Renal pelvis (tissue), 12 donors: ENCODE measurements around the gene ODAD4. TPM values are rescaled to one million over a fixed set of nuclear protein-coding genes. Genes with fewer than 3 reads are reported as not detected.

ENCODE experiments used
- DNase-seq: peaks from one replicate; pipeline ENCODE4 v3.0.0-alpha.2; 2013
- long read RNA-seq, 16 experiments: transcript quantifications; one replicate each; lab custom pipeline, GENCODE V29; 2026
- polyA plus RNA-seq, 3 donors: library from polyadenylated mRNA; unstranded; fragments of 120-200 nt; gene quantifications; one replicate each; pipeline ENCODE4 v1.2.1, GENCODE V29; 2013; ENCODE audit not compliant: insufficient read length in 3 of 3

ODAD4 gene, protein sequence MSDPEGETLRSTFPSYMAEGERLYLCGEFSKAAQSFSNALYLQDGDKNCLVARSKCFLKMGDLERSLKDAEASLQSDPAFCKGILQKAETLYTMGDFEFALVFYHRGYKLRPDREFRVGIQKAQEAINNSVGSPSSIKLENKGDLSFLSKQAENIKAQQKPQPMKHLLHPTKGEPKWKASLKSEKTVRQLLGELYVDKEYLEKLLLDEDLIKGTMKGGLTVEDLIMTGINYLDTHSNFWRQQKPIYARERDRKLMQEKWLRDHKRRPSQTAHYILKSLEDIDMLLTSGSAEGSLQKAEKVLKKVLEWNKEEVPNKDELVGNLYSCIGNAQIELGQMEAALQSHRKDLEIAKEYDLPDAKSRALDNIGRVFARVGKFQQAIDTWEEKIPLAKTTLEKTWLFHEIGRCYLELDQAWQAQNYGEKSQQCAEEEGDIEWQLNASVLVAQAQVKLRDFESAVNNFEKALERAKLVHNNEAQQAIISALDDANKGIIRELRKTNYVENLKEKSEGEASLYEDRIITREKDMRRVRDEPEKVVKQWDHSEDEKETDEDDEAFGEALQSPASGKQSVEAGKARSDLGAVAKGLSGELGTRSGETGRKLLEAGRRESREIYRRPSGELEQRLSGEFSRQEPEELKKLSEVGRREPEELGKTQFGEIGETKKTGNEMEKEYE
- polyA plus RNA-seq, result 1 to 10 TPM; 5.9 to 8.6 (median 7.6) TPM
- long read RNA-seq, donor 1, partial matches to known transcripts, result 0 of 1 reads
- long read RNA-seq, donor 1, other reads (novel, unspliced or antisense), result 0 of 1 reads
- long read RNA-seq, donor 2, partial matches to known transcripts, result 0 of 1 reads
- long read RNA-seq, donor 2, other reads (novel, unspliced or antisense), result 0 of 1 reads
- long read RNA-seq, donor 3, partial matches to known transcripts, result 0 of 1 reads
- long read RNA-seq, donor 3, other reads (novel, unspliced or antisense), result 0 of 1 reads
- long read RNA-seq, donor 4, partial matches to known transcripts, result 0 of 1 reads
- long read RNA-seq, donor 4, other reads (novel, unspliced or antisense), result 0 of 1 reads
- long read RNA-seq, donor 5, partial matches to known transcripts, result 46 of 46 reads
- long read RNA-seq, donor 5, other reads (novel, unspliced or antisense), result 0 of 46 reads
- long read RNA-seq, donor 6, partial matches to known transcripts, result 65 of 94 reads
- long read RNA-seq, donor 6, other reads (novel, unspliced or antisense), result 29 of 94 reads
- long read RNA-seq, donor 7, partial matches to known transcripts, result 96 of 123 reads
- long read RNA-seq, donor 7, other reads (novel, unspliced or antisense), result 26 of 123 reads
- long read RNA-seq, donor 8, result 0 reads
- long read RNA-seq, donor 9, result 0 reads
- long read RNA-seq, donor 10, partial matches to known transcripts, result 0 of 1 reads
- long read RNA-seq, donor 10, other reads (novel, unspliced or antisense), result 0 of 1 reads
- long read RNA-seq, donor 11, partial matches to known transcripts, result 0 of 1 reads
- long read RNA-seq, donor 11, other reads (novel, unspliced or antisense), result 0 of 1 reads
- long read RNA-seq, donor 12, result 0 reads
- long read RNA-seq, donor 13, result 0 reads
- long read RNA-seq, donor 14, result 0 reads
- long read RNA-seq, donor 15, result 0 reads
- long read RNA-seq, donor 16, partial matches to known transcripts, result 159 of 159 reads
- long read RNA-seq, donor 16, other reads (novel, unspliced or antisense), result 0 of 159 reads

DNA sequence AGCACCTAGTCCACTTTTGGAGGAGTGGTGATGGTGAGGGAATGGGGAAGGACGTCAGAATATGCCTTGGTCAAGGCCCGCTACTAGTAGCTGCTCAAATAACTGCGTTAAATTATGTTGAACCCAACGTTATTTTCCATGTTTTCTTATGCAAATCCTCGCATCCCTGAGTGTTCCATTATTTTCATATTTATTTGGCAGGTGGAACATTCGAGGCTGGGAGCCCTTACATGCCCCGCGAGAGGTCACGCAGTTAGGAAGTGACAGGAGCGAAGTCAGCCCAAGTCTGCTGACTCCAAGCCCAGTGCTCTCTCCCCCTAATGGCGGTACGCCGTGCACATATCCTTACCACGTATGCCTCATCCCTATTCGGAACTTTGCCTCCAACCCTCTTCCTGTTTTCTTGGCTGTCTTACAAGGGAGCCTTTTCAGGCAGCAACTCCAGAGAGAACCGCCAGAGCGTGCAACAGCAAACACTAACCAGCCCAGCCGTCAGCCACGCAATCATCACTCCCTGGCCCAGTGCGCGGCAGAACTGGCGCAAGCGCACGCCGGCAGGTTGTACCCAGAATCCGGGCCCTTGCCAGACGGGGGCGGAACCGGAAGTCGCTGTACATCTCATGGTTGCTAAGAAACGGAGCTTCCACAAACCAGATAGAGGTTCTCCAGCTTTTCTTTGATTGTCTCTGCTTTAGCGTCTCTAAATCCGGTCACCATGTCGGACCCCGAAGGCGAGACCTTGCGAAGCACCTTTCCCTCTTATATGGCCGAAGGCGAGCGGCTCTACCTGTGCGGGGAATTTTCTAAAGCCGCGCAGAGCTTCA, at the start of gene ODAD4:
Gene ODAD4, plus strand, starts transcription at position 609 of the 824 bp plus-strand sequence. Its CDS starts 107 bp downstream, at position 716.
- peak; percentile 97 for DNase-seq

DNA sequence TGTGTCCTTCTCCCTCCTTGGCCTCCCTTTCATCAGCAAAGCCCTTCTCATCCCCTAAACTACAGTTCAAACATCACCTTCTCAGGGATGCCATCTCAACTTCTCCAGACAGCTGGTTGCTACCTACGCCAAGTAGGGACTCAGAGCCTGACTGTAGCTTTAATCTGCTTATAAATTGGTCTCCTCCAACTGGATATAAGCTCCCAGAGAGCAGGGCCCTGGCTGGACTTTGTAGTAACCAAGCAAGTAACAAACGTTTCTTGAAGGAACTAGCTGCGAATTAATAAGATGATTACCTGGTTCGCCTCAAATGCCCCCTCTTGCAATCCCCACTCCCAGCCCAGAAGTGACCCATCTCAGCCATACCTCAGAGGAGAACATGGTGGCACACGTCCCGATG, 47.7 kb upstream of the ODAD4 start:
- no peak for DNase-seq

DNA sequence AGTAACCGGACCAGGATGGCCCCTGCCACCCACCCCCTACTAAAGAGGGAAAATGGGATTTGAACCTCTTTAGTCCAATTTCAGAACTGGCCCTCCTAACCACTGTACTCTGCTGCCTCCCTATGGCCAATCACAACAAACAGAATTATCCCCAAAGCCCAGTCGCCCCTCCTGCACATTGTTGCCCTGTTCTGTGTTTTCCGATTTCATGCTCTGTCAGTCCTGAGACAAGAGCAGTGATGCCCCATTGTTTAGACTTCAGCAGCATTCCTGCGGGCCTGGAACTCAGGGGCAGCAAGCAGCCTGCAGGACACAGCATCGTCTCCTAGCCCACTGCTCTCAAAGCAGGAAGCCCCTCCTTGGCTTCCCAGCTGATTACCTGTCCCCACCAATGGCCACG, 44.7 kb upstream of the ODAD4 start:
- DNase-seq, result no peak

DNA sequence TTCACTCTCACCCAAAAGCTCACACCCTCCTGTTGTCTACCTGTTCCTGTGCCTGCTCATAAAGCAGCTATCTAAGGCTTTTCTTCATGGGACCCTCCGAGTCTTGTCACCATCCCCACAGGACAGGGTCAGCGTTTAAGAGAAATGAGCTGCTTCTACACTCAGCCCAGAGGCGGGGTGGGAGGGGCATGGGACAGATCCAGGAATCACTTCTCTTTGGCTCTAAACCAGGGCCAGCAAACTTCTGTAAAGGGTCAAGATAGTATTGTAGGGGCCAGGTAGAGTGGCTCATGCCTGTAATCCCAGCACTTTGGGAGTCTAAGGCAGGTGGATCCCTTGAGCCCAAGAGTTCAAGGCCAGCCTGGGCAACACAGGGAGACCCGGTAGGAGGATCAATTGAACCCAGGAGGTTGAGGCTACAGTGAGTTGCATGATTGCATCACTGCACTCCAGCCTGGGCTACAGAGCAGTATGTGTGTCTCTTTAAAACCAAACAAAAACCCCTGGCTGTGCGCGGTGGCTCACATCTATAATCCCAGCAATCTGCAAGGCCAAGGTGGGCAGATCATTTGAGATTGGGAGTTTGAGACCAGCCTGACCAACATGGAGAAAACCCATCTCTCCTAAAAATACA, 42.0 kb upstream of the ODAD4 start:
- DNase-seq, result no peak

DNA sequence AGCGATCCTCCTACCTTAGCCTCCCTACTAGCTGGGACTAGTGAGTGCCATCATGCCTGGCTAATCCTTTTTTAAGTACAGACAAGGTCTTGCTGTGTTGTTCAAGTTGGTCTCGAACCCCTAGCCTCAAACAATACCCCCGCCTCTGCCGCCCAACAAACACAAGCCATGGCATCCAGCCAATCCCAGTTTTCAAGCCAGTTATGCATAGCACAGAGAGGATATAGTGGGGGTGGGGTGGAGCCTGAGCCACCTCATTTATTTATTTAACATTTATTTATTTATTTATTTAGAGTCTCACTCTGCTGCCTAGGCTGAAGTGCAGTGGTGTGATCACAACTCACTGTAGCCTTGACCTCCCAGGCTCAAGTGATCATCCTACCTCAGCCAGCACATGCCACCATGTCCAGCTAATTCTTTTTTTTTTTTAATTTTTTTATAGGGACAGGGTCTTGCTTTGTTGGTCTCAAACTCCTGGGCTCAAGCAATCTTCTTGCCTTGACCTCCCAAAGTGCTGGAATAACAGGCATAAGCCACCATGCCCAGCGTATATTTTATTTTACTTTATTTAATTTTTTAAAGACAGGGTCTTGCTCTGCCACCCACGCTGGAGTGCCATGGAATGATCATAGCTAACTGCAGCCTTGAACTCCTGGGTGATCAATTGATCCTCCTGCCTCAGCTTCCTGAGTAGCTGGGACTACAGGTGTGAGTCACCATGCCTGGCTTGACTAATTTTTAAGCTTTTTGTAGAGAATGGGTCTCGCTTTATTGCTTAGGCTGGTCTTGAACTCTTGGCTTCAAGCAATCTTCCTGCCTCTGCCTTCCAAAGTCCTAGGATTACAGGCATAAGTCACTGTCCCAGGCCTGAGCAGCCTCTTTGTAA, 39.0 kb upstream of the ODAD4 start:
- DNase-seq, result no peak

DNA sequence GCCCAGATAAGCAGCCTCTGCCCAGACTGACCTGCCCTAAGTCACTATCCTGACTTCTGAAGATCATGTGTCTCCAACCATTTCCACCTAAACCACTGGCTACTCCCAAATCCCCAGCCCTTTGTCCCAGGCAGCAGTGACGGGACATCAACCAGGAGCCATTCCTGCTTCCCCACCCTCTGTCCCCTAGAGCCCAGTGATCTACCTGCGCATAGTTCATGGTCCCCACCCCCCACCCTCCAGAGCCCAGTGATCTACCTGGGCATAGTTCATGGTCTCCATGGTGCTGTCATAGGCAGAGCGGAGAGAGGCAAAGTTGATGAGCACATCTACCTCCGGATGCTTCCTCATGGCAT, 38.4 kb upstream of the ODAD4 start:
- DNase-seq, result no peak

DNA sequence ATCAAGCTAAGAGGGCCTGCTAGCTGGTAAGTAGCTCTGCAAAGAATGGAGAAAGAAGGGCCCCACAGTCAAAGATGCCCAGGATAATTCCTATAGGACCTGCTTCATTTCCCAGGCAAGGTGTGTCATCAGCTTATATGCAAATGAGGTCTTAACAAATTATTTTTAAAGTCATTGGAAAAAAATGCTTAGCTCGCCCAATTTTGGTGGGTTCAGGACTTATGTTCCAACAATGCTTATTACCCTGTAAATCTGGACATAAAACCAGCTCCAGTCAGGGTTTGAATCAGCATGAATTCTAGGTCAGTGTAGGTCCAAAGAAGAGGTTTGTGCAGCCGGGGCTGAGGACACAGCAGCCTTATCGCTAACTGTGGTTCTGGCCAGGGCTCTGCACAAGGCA, 37.0 kb upstream of the ODAD4 start:
- no peak for DNase-seq

DNA sequence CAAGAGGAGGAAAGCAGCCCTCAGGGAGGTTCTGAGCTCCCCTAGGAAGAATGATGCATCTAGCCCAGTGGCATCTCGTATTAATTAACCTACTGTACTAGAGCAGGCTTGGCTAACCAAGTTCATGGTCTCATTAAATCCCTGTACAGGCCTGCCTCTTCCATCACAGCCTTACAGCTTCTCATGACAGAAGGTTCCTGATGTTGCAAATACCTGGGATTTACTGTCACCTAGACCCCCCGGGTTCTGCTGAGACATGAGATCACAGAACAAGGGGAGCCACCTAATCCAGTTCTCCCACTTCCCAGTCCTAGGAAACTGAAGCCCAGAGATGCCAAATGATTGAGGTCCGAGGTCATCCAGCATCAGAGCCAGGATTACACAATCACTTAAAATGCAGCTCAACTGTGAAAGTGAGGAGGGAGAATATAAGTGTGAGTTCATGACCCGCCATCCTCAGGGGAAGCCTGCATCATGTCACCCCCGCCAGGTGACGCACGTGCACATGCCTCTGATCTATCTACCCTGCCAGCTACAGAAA, 35.6 kb upstream of the ODAD4 start:
- DNase-seq, result no peak

DNA sequence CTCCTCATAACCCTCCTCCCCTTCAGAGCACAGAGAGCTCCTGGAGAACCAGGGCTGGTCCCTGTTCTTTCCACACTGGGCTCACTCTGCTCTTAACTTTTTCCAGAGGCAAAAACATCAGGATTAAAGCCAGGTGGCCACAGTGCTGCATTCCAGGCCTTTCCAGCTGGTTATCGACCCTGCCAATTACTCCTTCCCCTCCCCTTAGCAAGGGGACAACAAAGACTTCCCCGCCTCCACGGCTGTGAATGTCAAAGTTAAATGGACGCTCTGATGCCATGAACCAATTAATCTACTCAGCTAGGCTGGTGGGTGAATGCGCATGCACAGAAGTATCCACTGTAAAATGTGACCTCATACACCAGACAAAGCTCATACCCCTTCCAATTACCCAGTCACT, 34.8 kb upstream of the ODAD4 start:
- DNase-seq, result no peak

DNA sequence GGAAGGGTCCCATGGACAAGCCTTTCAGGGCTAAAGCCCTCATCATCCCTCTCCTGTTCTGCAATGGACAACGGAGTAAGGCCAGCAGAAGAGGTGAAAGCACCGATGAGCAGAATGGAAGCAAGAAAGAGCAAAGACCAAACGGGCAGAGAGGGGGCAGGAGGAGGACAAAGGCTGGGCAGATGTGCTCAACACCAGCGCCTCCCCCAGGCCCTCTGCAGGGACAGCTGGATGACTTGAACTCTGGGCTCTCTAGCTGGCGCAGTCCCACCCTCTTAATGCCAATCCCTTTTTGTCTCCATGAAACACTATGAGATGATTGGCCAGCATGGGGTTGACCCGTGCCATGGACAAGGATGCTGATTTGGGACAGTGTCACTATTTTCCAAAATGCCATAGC, 33.7 kb upstream of the ODAD4 start:
- no peak for DNase-seq

DNA sequence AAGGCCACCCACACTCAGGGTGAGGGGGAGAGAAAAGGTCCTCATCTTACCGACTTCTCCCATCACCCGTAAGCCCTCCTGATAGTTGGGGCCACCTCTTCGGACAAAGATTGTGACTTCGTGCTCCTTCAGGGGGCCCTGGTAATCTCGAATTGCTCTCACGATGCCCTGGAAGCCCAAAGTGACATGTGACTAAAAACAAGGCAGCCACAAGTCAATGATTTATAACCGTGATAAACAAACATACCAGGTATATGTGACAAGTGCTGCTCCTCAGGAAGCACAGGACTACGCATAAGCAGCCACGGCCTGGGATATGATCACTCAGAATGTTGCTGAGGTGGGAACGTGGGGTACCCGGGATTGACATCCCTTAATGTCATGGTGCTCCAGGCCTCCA, 28.8 kb upstream of the ODAD4 start:
- no peak for DNase-seq

DNA sequence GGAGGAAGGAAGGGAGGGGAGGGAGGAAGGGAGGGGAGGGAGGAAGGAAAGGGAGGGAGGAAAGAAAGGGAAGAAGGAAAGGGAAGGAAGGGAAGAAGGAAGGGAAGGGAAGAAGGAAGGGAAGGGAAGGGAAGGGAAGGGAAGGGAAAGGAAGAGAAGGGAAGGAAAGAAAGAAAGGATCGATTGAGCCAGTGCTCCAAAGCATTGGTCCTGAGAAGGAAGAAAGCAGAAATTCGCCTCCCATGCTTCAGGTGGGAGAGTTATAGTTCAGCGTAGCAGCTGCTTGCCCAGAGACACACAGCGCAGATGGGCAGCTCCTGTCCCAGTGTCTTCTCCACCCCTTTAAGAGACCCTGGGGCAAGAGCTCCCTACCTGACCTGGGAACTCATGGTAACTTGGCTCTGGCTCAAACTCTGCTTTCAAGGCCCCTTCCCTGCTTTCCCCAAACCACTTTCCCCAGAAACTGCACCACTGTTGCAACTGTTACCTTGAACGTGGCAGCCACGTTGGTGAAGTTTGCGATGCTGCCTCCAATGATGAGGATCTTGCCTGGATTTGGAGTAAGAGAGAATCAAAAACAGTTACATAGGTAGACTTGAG, 26.1 kb upstream of the ODAD4 start:
- DNase-seq, result no peak

DNA sequence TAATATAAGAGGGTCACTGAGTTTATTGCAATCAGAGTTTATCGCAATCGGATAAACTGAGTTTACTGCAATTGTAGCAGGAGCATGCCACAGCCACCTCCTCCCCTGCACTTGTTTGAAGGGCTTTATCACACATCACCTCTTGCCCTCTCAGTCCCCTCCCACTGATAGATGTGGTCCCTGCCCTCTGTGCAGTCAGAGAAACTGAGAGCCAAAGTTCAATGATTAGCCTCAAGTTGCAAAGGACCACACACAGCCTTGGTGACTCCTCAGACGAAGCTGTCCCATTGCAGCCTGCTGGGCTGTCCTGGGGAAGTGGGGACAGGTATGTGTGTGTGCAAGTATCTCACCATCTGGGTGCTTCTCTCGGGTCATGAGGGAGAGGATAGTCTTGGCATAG, 25.2 kb upstream of the ODAD4 start:
- DNase-seq, result no peak

DNA sequence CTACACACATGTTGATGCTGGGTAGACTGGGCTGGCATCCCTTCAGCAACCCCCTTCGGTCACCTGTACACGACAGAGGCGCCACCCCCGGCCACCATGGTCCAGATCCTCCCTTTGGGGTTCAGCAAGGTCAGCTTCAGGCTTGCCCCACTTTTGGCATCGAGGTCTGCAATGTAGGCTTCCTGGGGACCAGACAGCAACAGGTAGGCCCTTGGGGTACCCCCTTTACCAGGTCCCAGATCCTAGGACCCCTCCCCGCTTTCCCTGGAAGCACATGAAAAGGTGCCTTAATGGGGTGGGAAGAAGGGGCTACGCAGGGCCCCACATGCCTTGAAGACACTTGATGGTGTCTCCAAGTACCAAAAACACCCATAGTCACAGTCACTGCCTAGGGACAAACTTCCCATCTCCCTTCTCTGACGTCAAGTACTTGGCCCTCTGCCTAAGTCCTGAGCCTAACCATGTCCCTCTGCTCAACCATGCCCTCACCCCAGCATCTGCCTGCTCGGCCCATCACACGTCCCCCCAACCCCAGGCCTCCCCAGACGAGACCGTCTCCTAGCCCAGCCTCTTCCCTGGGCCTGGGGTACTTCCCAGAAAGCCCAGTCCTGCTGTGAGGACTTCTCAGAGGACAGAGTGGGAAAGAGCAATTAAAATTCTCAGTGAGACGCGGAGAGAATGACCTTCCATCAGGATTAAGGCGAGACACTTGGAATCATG, 23.8 kb upstream of the ODAD4 start:
- no peak for DNase-seq

DNA sequence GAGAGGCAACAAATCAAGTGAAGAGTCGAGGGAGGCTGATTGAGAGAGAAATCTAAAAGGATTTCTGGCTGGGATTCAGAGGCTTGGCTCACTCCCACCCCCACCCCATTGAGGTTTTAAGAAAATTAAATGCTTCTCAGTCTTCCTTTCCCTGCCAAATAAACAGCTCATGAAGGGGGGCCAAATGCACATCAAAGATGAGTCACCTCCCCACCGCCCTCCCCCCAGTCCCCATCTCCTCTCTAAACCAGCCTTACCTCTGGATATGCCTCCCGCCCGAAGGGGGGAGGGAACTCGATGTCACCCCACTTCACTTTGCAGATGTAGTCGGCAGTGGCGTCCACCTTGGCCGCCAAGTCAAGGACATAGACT, 23.2 kb upstream of the ODAD4 start:
- DNase-seq, result no peak

DNA sequence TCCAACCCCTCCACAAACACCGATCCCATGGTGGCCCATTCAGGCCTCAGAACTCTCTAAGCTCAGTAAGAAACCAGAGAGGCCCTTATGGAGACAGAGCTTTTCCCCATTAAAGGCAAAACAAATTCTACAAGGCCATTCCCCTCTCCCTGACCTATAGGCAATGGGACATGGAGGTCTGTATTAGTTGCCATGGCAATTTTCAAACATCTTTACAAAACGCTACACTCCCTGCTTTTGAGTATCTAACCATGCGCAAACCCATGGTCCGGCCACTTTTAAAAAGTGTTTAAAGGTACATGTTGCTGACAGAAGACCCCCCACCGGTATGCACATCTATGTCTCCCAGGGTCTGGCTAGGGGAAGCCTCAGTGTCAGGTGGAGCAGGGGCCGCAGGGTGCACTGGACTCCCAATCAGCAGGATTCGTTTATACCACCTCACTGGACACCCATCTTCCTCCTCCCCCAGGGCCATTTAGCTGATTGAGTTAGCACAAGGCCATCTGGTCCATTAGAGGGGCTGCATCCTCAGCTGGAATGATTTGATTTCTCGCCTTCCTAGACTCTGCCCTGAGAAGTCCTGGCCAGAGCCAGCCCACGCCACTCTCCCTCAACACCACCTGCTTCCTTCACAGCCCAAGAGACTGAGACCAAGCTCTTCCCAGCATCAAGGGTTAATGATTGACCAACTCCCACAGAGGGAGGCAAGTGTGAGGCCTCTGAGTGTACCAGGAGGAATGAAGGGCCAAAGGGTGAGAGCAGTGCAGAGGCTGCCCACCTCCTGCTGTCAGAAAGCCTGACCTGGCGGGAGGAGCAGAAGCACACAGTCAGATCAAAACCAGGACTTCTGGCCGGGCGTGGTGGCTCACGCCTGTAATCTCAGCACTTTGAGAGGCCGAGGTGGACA, 22.5 kb upstream of the ODAD4 start:
- DNase-seq, result peak; percentile 76
